Neural cell (in vitro differentiated cells): ENCODE data around the gene SPDEF. TPM values are rescaled to one million over a fixed set of nuclear protein-coding genes. Genes with fewer than 3 reads are reported as not detected.

ENCODE experiments used
- H2AFZ ChIP-seq: fragments of 200-600, 300-800 bp; sonication (generic), shearing (Covaris generic); 2 replicates; pipeline ENCODE4 v1.6.0; 2014; ENCODE audit warnings: low read depth, mild to moderate bottlenecking, antibody characterized with exemption, low read length, moderate library complexity
- H3F3A ChIP-seq: fragments of 200-600 bp; shearing (Covaris generic); 2 replicates; pipeline ENCODE4 v1.6.1; 2016; ENCODE audit warnings: mild to moderate bottlenecking, moderate library complexity, mixed read lengths, antibody characterized with exemption, low read length; ENCODE audit not compliant: insufficient read depth, poor library complexity, severe bottlenecking
- H3K27ac ChIP-seq: fragments of 200-600, 300-800 bp; sonication (generic), shearing (Covaris generic); 2 replicates; pipeline ENCODE4 v1.5.1; 2014; ENCODE audit warnings: mild to moderate bottlenecking, low read length, moderate library complexity
- H3K27me3 ChIP-seq: fragments of 300-800, 200-600 bp; sonication (generic), shearing (Covaris generic); 2 replicates; pipeline ENCODE4 v1.6.0; 2014; ENCODE audit warnings: mild to moderate bottlenecking, low read depth, low read length, moderate library complexity; ENCODE audit not compliant: insufficient read depth
- H3K36me3 ChIP-seq: fragments of 300-800, 200-600 bp; sonication (generic), shearing (Covaris generic); 2 replicates; pipeline ENCODE4 v1.5.1; 2014; ENCODE audit warnings: mild to moderate bottlenecking, antibody characterized with exemption, low read length, moderate library complexity; ENCODE audit not compliant: insufficient read depth
- H3K4me2 ChIP-seq: fragments of 300-800, 200-600 bp; sonication (generic), shearing (Covaris generic); 2 replicates; pipeline ENCODE4 v1.6.0; 2014; ENCODE audit warnings: mild to moderate bottlenecking, low read length
- H3K4me3 ChIP-seq: fragments of 300-800, 200-600 bp; sonication (generic), shearing (Covaris generic); 2 replicates; pipeline ENCODE4 v1.5.1; 2014; ENCODE audit warnings: mild to moderate bottlenecking, low read length, moderate library complexity
- H3K79me2 ChIP-seq: fragments of 200-600 bp; shearing (Covaris generic); replicated peaks from 2 replicates; pipeline ENCODE4 v1.6.0; 2014; ENCODE audit warnings: mild to moderate bottlenecking, low read length, moderate library complexity; ENCODE audit not compliant: insufficient read depth
- H3K9ac ChIP-seq: fragments of 300-800, 200-600 bp; sonication (generic), shearing (Covaris generic); 2 replicates; pipeline ENCODE4 v1.6.1; 2016; ENCODE audit warnings: mild to moderate bottlenecking, low read length, mixed read lengths
- H3K9me2 ChIP-seq: fragments of 200-600 bp; shearing (Covaris generic); 2 replicates; pipeline ENCODE4 v1.6.1; 2016; ENCODE audit warnings: mild to moderate bottlenecking, low read length, mixed read lengths; ENCODE audit not compliant: insufficient read depth
- H3K9me3 ChIP-seq: fragments of 200-600, 300-800 bp; sonication (generic), shearing (Covaris generic); 2 replicates; pipeline ENCODE4 v1.6.1; 2016; ENCODE audit warnings: mild to moderate bottlenecking, mixed run types, low read length, moderate library complexity, mixed read lengths
- H4K20me1 ChIP-seq: fragments of 200-600 bp; shearing (Covaris generic); 2 replicates; pipeline ENCODE4 v1.6.1; 2016; ENCODE audit warnings: mild to moderate bottlenecking, mixed run types; ENCODE audit not compliant: insufficient read depth
- CTCF ChIP-seq: fragments of 450-650 bp; IDR thresholded peaks from 2 replicates; pipeline ENCODE4 v1.5.1; 2014; ENCODE audit warnings: antibody characterized with exemption, mild to moderate bottlenecking, moderate library complexity; ENCODE audit not compliant: poor library complexity, severe bottlenecking
- EP300 ChIP-seq: fragments of 450-650 bp; conservative IDR thresholded peaks from 2 replicates; pipeline ENCODE4 v1.6.1; 2014; ENCODE audit warnings: antibody characterized with exemption, mild to moderate bottlenecking, moderate library complexity; ENCODE audit not compliant: poor library complexity, severe bottlenecking
- EZH2 ChIP-seq: fragments of 200-600, 300-800 bp; shearing (Covaris generic), sonication (generic); IDR thresholded peaks from 2 replicates; pipeline ENCODE4 v1.6.1; 2014; ENCODE audit warnings: antibody characterized with exemption, low read length, borderline replicate concordance, mild to moderate bottlenecking; ENCODE audit not compliant: insufficient read depth, poor library complexity, severe bottlenecking
- MXI1 ChIP-seq: fragments of 450-650 bp; conservative IDR thresholded peaks from 2 replicates; pipeline ENCODE4 v1.6.1; 2014; ENCODE audit warnings: antibody characterized with exemption, mild to moderate bottlenecking; ENCODE audit not compliant: poor library complexity, severe bottlenecking
- POLR2AphosphoS5 ChIP-seq: IDR thresholded peaks from 2 replicates; pipeline ENCODE4 v1.6.1; 2012
- RAD21 ChIP-seq: fragments of 450-650 bp; conservative IDR thresholded peaks from 2 replicates; pipeline ENCODE4 v1.6.1; 2014; ENCODE audit warnings: antibody characterized with exemption, mild to moderate bottlenecking, moderate library complexity
- REST ChIP-seq: IDR thresholded peaks from 2 replicates; pipeline ENCODE4 v1.6.1; 2012; ENCODE audit warnings: borderline replicate concordance
- SMC3 ChIP-seq: fragments of 450-650 bp; conservative IDR thresholded peaks from 2 replicates; pipeline ENCODE4 v1.6.1; 2014; ENCODE audit warnings: antibody characterized with exemption, mild to moderate bottlenecking, moderate library complexity; ENCODE audit not compliant: poor library complexity
- TAF1 ChIP-seq: IDR thresholded peaks from 2 replicates; pipeline ENCODE4 v1.6.1; 2012; ENCODE audit warnings: low read depth
- polyA plus RNA-seq: library from polyadenylated mRNA; depleted of rRNA; stranded (reverse); fragments of >200 nt; gene quantifications from 2 replicates; pipeline ENCODE4 v1.2.3, GENCODE V29; 2014

Gene SPDEF
- polyA plus RNA-seq, 1 donor from 2014 or later, result 0.36 TPM

GRCh38 chr6:34595332-34596184 lies 39.4 kb upstream of the SPDEF start:
- Histone ChIP-seq H3K4me2 (no peak overlapping the region), H3K9ac (no peak overlapping the region), H4K20me1 (no peaks in the 10 kb centered on the region), H3K9me2 (no peaks in the 10 kb centered on the region), H3F3A (no peaks in the 10 kb centered on the region), H3K27me3 (no peaks in the 10 kb centered on the region), H3K9me3 (no peaks in the 10 kb centered on the region), H3K36me3 (no peaks in the 10 kb centered on the region), H3K27ac (no peak overlapping the region), H3K4me3 (no peak overlapping the region), H3K79me2 (no peaks in the 10 kb centered on the region), H2AFZ (no peak overlapping the region)
- TF ChIP-seq EP300, result no peak
- TF ChIP-seq EZH2, result no peak
- TF ChIP-seq SMC3, result no peak
- no peak for TF ChIP-seq CTCF
- TF ChIP-seq REST, result no peak
- TF ChIP-seq POLR2AphosphoS5, result no peak
- no peak for TF ChIP-seq MXI1
- TF ChIP-seq RAD21, result no peak
- no peak for TF ChIP-seq TAF1

- no peak for TF ChIP-seq MXI1
- no peak for TF ChIP-seq RAD21
- TF ChIP-seq CTCF, result no peak
- no peak for TF ChIP-seq REST
- TF ChIP-seq POLR2AphosphoS5, result no peak
- TF ChIP-seq EP300, result no peak
- TF ChIP-seq SMC3, result no peak
- H3F3A ChIP-seq, result no peaks in the 10 kb centered on the region
- no peaks in the 10 kb centered on the region for H3K36me3 ChIP-seq
- no peak overlapping the region for H3K9ac ChIP-seq
- H3K27me3 ChIP-seq, result no peaks in the 10 kb centered on the region
- H2AFZ ChIP-seq, result no peak overlapping the region
- no peaks in the 10 kb centered on the region for H4K20me1 ChIP-seq
- no peaks in the 10 kb centered on the region for H3K9me2 ChIP-seq
- H3K79me2 ChIP-seq, result no peaks in the 10 kb centered on the region
- H3K27ac ChIP-seq, result no peak overlapping the region
- H3K4me3 ChIP-seq, result no peak overlapping the region
- H3K4me2 ChIP-seq, result no peak overlapping the region
- no peaks in the 10 kb centered on the region for H3K9me3 ChIP-seq
These were observed 37.6 kb upstream of the SPDEF start for GRCh38 chr6:34593701-34594100.
